Measurements from ENCODE around the gene NEXN. TPM values are rescaled to one million over a fixed set of nuclear protein-coding genes. Genes with fewer than 3 reads are reported as not detected.

NEXN gene
- total and polyA plus RNA-seq, 2 of the 8 experiments (the other 6 are each of a cell fraction or from before 2014, with no cell fraction given): 0.20 to 2.9 TPM

DNA sequence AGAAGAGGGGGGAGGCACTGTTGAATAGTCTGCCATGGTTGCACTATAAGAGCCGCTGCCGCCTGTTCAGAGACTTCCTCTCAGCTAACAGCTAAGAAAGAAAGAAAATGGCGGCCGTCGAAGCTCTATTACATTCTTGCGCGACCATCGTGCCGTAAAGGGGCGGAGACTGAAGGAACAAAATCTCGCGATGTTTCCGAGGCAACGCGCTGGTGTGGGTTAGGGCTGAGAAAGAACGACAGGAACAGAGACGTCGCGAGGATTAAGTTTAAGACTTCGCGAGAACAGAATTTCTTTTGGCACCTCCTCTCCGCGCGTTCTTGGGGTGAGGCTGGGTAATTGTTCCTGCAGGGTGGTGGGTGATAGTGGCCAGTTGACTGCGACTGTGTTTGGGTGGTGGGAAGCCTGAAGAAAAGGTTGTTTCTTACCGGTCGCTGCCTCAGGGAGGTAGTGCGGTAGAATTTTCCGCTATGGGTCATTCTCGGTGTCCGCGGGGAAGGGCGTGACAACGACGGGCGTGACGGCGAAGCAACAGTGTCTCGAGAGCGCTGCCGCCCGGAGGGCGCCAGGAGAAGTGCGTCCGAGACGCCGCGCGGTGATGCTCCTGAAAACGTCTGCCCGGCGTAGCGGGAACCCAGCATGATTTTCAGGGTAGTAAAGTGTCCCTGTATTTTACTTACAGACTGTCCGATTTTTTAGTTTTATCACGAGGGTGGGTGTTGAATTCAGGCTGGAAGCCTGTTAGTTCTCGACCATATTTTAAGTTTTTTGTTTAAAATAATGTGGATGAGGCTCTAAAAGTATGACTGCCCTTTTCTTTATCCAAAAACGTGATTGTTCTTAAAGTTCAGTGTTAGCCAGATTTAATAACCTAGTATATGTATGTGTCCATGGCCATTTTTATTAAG, 90.8 kb downstream of the NEXN start, which contains the start of gene FUBP1 (continued):
- TF ChIP-seq, protein P1, sequence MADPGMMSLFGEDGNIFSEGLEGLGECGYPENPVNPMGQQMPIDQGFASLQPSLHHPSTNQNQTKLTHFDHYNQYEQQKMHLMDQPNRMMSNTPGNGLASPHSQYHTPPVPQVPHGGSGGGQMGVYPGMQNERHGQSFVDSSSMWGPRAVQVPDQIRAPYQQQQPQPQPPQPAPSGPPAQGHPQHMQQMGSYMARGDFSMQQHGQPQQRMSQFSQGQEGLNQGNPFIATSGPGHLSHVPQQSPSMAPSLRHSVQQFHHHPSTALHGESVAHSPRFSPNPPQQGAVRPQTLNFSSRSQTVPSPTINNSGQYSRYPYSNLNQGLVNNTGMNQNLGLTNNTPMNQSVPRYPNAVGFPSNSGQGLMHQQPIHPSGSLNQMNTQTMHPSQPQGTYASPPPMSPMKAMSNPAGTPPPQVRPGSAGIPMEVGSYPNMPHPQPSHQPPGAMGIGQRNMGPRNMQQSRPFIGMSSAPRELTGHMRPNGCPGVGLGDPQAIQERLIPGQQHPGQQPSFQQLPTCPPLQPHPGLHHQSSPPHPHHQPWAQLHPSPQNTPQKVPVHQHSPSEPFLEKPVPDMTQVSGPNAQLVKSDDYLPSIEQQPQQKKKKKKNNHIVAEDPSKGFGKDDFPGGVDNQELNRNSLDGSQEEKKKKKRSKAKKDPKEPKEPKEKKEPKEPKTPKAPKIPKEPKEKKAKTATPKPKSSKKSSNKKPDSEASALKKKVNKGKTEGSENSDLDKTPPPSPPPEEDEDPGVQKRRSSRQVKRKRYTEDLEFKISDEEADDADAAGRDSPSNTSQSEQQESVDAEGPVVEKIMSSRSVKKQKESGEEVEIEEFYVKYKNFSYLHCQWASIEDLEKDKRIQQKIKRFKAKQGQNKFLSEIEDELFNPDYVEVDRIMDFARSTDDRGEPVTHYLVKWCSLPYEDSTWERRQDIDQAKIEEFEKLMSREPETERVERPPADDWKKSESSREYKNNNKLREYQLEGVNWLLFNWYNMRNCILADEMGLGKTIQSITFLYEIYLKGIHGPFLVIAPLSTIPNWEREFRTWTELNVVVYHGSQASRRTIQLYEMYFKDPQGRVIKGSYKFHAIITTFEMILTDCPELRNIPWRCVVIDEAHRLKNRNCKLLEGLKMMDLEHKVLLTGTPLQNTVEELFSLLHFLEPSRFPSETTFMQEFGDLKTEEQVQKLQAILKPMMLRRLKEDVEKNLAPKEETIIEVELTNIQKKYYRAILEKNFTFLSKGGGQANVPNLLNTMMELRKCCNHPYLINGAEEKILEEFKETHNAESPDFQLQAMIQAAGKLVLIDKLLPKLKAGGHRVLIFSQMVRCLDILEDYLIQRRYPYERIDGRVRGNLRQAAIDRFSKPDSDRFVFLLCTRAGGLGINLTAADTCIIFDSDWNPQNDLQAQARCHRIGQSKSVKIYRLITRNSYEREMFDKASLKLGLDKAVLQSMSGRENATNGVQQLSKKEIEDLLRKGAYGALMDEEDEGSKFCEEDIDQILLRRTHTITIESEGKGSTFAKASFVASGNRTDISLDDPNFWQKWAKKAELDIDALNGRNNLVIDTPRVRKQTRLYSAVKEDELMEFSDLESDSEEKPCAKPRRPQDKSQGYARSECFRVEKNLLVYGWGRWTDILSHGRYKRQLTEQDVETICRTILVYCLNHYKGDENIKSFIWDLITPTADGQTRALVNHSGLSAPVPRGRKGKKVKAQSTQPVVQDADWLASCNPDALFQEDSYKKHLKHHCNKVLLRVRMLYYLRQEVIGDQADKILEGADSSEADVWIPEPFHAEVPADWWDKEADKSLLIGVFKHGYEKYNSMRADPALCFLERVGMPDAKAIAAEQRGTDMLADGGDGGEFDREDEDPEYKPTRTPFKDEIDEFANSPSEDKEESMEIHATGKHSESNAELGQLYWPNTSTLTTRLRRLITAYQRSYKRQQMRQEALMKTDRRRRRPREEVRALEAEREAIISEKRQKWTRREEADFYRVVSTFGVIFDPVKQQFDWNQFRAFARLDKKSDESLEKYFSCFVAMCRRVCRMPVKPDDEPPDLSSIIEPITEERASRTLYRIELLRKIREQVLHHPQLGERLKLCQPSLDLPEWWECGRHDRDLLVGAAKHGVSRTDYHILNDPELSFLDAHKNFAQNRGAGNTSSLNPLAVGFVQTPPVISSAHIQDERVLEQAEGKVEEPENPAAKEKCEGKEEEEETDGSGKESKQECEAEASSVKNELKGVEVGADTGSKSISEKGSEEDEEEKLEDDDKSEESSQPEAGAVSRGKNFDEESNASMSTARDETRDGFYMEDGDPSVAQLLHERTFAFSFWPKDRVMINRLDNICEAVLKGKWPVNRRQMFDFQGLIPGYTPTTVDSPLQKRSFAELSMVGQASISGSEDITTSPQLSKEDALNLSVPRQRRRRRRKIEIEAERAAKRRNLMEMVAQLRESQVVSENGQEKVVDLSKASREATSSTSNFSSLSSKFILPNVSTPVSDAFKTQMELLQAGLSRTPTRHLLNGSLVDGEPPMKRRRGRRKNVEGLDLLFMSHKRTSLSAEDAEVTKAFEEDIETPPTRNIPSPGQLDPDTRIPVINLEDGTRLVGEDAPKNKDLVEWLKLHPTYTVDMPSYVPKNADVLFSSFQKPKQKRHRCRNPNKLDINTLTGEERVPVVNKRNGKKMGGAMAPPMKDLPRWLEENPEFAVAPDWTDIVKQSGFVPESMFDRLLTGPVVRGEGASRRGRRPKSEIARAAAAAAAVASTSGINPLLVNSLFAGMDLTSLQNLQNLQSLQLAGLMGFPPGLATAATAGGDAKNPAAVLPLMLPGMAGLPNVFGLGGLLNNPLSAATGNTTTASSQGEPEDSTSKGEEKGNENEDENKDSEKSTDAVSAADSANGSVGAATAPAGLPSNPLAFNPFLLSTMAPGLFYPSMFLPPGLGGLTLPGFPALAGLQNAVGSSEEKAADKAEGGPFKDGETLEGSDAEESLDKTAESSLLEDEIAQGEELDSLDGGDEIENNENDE (IDR thresholded peaks at IDR 0.05; ENCODE audit: insufficient replicate concordance, low read length): no peak
- TF ChIP-seq KDM4A (IDR thresholded peaks at IDR 0.05; ENCODE audit: low read depth, low read length, severe bottlenecking) (peak; percentile 64), BRCA1 (IDR thresholded peaks at IDR 0.05; ENCODE audit: low read depth, low read length) (peak; percentile 85), SIX5 (IDR thresholded peaks at IDR 0.05; ENCODE audit: low read depth, low read length) (no peak), CBX5 (IDR thresholded peaks at IDR 0.05; ENCODE audit: low read depth, low read length) (no peak), EP300 (IDR thresholded peaks at IDR 0.05; ENCODE audit: borderline replicate concordance in 1 of 2, low read depth in 2 of 2, low read length in 2 of 2) (0 out of 3 replicates have a peak, but pooled peaks of 1 of the 2 experiments have one; percentile 47), POU5F1 (IDR thresholded peaks at IDR 0.05; ENCODE audit: low read depth, low read length) (no peak), SAP30 (IDR thresholded peaks at IDR 0.05; ENCODE audit: insufficient read depth, insufficient replicate concordance, low read length) (no peak), JUN (IDR thresholded peaks at IDR 0.05; ENCODE audit: low read depth, low read length) (no peak)
